Erythroblast (primary cell): ENCODE data around the gene SAMD4A.

Source experiments
- GATA1 ChIP-seq: IDR thresholded peaks from 2 replicates; pipeline ENCODE4 v1.6.1; 2011; ENCODE audit warnings: low read depth, mild to moderate bottlenecking, control low read depth, low read length, moderate library complexity
- POLR2A ChIP-seq: IDR thresholded peaks from 2 replicates; pipeline ENCODE4 v1.6.1; 2011; ENCODE audit warnings: mild to moderate bottlenecking, low read length

- TF ChIP-seq POLR2A (no peak), GATA1 (no peak)
Observed at GRCh38 chr14:54711812-54712464, 145.0 kb downstream of the SAMD4A start.
